ENCODE results near the gene LBHD2.
"Not testable (repeated sequence)": the region's sequence is repeated elsewhere in the genome, so short reads cannot be mapped to it uniquely, and the experiment has no call there.

LBHD2 gene

DNA sequence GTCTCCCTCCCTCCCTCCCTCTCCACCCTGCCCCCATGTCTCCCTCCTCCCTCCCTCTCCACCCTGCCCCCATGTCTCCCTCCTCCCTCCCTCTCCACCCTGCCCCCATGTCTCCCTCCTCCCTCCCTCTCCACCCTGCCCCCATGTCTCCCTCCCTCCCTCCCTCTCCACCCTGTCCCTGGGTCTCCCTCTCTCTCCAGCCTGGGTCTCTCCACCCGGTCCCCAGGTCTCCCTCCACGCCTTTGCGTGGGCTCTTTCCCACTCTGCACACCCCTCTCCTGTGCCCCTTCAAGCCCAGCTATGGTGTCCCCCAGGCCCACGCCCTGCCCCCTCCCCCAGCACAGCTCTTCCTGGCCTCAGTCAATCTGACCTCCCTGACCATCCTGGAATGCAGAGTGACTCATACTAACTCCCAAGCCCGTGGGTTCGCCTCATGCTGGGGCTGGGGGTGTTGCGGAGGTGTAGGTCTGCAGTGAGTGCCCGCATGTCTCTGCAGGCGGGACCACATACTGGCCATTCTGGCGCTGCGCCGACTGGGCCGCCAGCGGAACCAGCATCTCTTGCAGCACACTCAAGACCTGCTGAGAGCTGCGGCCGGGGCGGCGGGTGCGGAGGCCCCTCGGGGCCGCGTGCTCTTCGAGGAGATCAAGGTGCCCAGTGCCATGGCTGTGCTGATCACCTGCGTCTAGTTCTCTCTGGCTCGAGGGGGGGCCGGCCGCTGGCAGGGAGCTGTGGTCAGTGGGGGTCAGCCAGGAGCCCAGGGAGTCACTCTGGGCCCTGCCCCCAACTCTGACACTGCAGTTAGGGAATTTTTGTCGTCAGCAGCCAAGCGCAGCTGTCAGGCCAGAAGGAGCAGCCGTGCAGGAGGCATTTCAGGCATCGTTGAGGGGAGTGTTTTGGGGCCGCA is 25.8 kb downstream of the LBHD2 start:
- Histone ChIP-seq H3K9me3 (replicated peaks in 1 of 11) (no peaks in the 10 kb centered on the region), H4K20me1 (peaks cover 0 to 15% (median 0%) of the 10 kb centered on the region in 11 experiments; a peak in 6 of 22 replicates), H3K4me1 (peaks cover 71 to 85% (median 82%) of the 10 kb centered on the region in 10 experiments), H3K27me3 (peaks cover 2 to 8% (median 3%) of the 10 kb centered on the region in 11 experiments), H3K27ac (peak overlapping the region in 7 of 11 experiments; percentile 11 to 63 (median 25); a peak in 9 of 22 replicates), H3K4me2 (peak overlapping the region; percentile 60 to 92 (median 81); a peak in 21 of 22 replicates), H3K36me3 (no peaks in the 10 kb centered on the region), H3K9ac (peak overlapping the region in 4 of 11 experiments; percentile 0 to 35 (median 26); a peak in 2 of 22 replicates), H3K4me3 (no peak overlapping the region)
- no peak for TF ChIP-seq Cebpa-rat (IDR thresholded peaks at IDR 0.05)

DNA sequence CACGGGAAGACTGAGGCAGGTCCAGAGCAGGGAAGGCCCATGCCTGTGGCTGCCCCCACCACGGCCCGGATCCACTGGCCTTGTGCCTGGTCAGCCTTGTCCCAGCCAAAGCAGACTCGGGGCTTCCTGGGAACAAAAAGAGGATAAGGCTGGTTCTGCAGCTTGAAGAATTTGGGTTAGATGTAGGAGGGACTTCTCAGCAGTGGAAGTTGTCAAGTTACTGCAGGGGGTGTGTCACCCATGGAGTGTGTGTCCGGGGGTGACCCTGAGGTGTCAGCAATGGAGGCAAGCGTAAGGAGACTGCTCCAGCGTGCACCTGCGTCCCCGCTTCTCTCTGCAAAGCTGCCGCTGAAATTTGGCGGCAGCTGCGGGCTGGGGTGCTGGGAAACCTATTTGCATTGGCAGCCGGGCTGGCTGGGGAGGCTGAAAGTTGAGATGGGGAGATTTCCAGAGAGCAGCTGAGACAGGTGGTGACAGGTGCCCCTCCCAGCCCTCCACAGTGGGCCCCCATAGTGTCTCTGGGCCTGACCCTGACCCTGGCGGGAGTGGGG is 26.7 kb downstream of the LBHD2 start:
- peak overlapping the region; percentile 76 to 92 (median 81) for H3K4me2 ChIP-seq
- H3K9me3 ChIP-seq (replicated peaks in 1 of 11), result no peaks in the 10 kb centered on the region
- no peaks in the 10 kb centered on the region for H3K36me3 ChIP-seq
- 0 out of 22 replicates have a peak, but pooled peaks cover 0 to under 1% (median 0%) of the 10 kb centered on the region in 11 experiments for H3K27me3 ChIP-seq
- H3K4me1 ChIP-seq, result peaks cover 72 to 87% (median 84%) of the 10 kb centered on the region in 10 experiments
- peaks cover 0 to 9% (median 0%) of the 10 kb centered on the region in 11 experiments; a peak in 2 of 22 replicates for H4K20me1 ChIP-seq
- peak overlapping the region in 6 of 11 experiments; percentile 15 to 63 (median 36); a peak in 7 of 22 replicates for H3K27ac ChIP-seq
- H3K4me3 ChIP-seq, result no peak overlapping the region
- no peak for TF ChIP-seq Cebpa-rat (IDR thresholded peaks at IDR 0.05)
- H3K9ac ChIP-seq, result peak overlapping the region in 5 of 11 experiments; percentile 0 to 55 (median 34); a peak in 6 of 22 replicates

DNA sequence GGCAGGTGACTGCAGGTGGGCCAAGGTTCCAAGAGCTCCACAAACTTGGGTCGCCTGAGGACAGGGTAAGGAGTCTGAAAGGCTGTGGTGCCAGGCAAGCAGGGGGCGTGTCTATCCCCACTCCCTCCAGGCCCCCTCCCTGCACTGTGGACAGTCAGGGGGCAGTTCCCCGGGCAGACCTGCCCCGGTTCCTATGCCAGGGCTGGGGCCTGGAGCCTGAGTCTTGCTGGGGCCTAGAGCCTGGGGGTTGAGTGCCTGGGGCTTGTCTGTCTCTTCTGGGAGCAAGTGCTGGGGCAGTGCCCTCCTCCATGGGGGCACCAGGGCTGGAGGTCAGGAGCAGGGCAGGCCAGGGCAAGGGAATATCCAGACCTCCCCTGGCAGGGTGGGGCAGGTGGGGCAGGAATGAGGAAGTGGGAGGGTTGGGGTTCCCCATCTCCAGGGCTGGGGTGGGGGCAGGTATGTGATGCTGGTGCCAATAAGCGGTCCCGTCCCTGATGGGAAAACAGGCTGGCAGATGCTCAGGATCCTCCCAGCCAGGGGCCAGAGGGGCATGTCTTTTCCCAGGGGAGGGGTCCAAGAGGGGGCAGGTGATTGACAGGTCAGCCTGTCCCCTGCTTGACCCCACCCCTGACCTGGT is 27.3 kb downstream of the LBHD2 start:
- H3K9ac ChIP-seq, result peak overlapping the region in 7 of 11 experiments; percentile 2 to 57 (median 49); a peak in 8 of 22 replicates
- no peaks in the 10 kb centered on the region for H3K27me3 ChIP-seq
- H3K9me3 ChIP-seq (replicated peaks in 1 of 11), result no peaks in the 10 kb centered on the region
- peaks cover 76 to 87% (median 84%) of the 10 kb centered on the region in 10 experiments for H3K4me1 ChIP-seq
- TF ChIP-seq Cebpa-rat (IDR thresholded peaks at IDR 0.05), result no peak
- peak overlapping the region; percentile 76 to 92 (median 81) for H3K4me2 ChIP-seq
- peak overlapping the region in 6 of 11 experiments; percentile 30 to 63 (median 50); a peak in 8 of 22 replicates for H3K27ac ChIP-seq
- H3K36me3 ChIP-seq, result no peaks in the 10 kb centered on the region
- H3K4me3 ChIP-seq, result no peak overlapping the region
- H4K20me1 ChIP-seq, result peaks cover 0 to 6% (median 0%) of the 10 kb centered on the region in 11 experiments; a peak in 1 of 22 replicates

DNA sequence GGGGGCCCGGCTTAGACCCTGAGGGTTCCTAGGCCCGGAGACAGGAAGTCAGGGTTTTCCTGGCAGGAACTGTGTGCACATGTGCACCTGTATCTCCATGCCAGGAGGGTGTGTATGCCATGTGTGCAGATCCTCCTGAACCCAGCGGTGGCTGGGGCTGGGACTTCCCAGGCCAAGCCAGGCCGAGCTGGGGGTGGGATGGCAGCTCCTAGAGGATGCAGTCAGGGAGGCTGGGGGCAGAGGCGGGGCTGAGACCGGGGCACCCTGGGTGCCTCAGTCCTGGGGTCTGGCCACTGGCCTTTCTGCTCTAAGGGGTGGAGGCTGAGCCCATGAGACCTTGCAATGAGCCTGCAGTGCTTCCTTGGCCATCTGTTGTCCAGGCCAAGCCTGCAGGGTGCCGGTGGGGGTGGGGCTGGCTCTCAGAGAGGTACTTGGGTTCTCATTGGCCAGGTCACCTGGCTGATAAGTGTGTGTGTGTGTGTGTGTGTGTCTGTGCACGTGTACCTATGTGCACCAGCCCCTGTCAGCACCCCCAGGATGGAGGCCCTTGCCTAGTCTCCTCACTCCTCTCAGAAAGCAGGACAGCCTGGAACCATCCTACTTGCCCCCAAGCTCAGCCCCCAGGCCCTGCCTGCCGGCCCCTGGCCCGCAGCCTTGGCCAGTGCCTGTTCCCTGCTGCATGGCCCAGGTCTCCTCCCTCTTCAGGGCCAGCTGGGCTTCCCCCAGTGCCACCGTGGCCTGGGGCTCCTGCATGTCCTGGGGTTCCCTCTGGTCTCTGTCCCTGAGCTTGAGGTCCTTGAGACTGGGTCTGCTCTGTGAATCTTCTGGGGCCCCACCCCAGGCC is 28.6 kb downstream of the LBHD2 start:
- peak overlapping the region in 7 of 11 experiments; percentile 40 to 62 (median 49); a peak in 13 of 22 replicates for H3K27ac ChIP-seq
- H4K20me1 ChIP-seq, result no peaks in the 10 kb centered on the region
- peak overlapping the region; percentile 76 to 92 (median 81) for H3K4me2 ChIP-seq
- H3K9me3 ChIP-seq (replicated peaks in 1 of 11), result no peaks in the 10 kb centered on the region
- no peaks in the 10 kb centered on the region for H3K27me3 ChIP-seq
- no peaks in the 10 kb centered on the region for H3K36me3 ChIP-seq
- peaks cover 86 to 93% (median 91%) of the 10 kb centered on the region in 10 experiments for H3K4me1 ChIP-seq
- peak overlapping the region in 7 of 11 experiments; percentile 2 to 57 (median 46); a peak in 11 of 22 replicates for H3K9ac ChIP-seq
- H3K4me3 ChIP-seq, result no peak overlapping the region
- no peak for TF ChIP-seq Cebpa-rat (IDR thresholded peaks at IDR 0.05)

DNA sequence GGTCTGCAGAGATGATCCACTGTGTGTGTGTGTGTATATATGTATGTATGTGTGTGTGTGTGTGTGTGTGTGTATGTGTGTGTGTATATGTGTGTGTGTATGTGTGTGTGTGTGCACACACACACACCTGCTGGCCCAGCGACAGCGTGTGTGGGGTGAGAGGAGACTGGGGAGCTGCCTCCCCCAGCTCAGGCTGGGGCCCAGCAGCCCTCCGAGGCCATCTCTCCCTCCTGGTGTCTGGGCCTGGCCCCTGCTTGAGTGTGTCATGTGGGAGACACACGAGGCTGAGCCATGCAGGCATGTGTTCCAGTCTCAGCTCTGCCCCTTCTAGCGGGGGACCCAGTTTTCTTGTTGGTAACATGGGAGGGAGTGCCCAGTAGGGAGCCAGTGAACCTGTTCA is 29.3 kb downstream of the LBHD2 start:
- TF ChIP-seq Cebpa-rat (IDR thresholded peaks at IDR 0.05), result no peak
- H3K36me3 ChIP-seq, result no peaks in the 10 kb centered on the region
- H3K9me3 ChIP-seq (replicated peaks in 1 of 11), result no peaks in the 10 kb centered on the region
- H3K4me3 ChIP-seq, result no peak overlapping the region
- peak overlapping the region; percentile 76 to 92 (median 81) for H3K4me2 ChIP-seq
- no peaks in the 10 kb centered on the region for H3K27me3 ChIP-seq
- H4K20me1 ChIP-seq, result no peaks in the 10 kb centered on the region
- peak overlapping the region in 8 of 11 experiments; percentile 39 to 62 (median 44); a peak in 14 of 22 replicates for H3K27ac ChIP-seq
- H3K9ac ChIP-seq, result peak overlapping the region in 8 of 11 experiments; percentile 0 to 57 (median 36); a peak in 9 of 22 replicates
- H3K4me1 ChIP-seq, result peaks cover 89 to 94% (median 93%) of the 10 kb centered on the region in 10 experiments

DNA sequence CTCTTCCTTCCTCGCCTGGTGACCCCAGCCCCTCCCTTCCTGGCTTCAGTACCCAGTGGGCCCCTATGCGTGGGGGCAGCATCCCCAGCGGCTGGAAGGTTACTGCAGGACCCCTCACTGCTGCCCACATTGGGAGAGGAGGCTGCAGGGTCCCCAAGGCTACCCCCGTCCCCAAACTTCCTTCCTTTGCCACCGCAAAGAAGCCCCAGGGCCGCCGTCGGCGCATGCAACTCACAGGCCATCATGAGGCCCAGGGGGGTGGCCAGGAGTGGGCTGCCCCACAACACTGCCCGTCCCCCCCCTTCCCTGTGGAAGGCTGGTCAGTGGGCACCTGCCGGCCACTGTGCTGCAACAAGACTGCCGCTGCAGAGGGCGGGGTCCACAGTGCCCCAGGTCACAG is 29.8 kb downstream of the LBHD2 start:
- Histone ChIP-seq H4K20me1 (no peaks in the 10 kb centered on the region), H3K27me3 (no peaks in the 10 kb centered on the region), H3K9me3 (replicated peaks in 1 of 11) (no peaks in the 10 kb centered on the region), H3K4me3 (no peak overlapping the region), H3K27ac (peak overlapping the region in 8 of 11 experiments; percentile 39 to 62 (median 44); a peak in 16 of 22 replicates), H3K9ac (peak overlapping the region in 8 of 11 experiments; percentile 0 to 56 (median 36); a peak in 9 of 22 replicates), H3K4me1 (peaks cover 89 to 94% (median 93%) of the 10 kb centered on the region in 10 experiments), H3K4me2 (peak overlapping the region; percentile 76 to 92 (median 81)), H3K36me3 (no peaks in the 10 kb centered on the region)
- TF ChIP-seq Cebpa-rat (IDR thresholded peaks at IDR 0.05), result no peak

DNA sequence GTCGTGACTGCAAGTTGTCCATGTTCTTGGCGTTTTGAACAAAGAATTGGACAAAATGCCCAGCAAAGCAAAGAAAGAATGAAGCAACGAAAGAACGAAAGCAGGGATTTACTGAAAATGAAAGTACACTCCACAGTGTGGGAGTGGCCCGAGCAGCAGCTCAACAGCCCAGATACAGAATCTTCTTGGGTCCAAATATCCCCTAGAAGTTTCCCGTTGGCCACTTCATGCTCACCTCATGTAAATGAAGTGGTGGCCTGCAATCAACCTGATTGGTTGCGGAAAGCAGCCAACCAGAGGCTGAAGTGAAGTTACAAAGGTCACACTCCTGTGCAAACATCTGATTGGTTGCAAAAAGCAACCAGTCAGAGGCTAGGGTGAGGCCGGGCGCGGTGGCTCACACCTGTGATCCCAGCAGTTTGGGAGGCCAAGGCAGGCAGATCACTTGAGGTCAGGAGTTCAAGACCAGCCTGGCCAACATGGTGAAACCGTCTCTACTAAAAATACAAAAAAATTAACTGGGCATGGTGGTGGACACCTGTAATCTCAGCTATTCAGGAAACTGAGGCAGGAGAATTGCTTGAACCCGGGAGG is 31.2 kb downstream of the LBHD2 start:
- H4K20me1 ChIP-seq; H3K27me3 ChIP-seq; H3K36me3 ChIP-seq; H3K9me3 ChIP-seq (replicated peaks in 1 of 11): not testable (repeated sequence)
- Histone ChIP-seq H3K27ac (peak overlapping the region in 8 of 11 experiments; percentile 7 to 62 (median 45); a peak in 12 of 22 replicates), H3K4me1 (peaks cover 95 to 100% (median 99%) of the 10 kb centered on the region in 10 experiments), H3K4me2 (peak overlapping the region; percentile 76 to 92 (median 81)), H3K4me3 (0 out of 20 replicates have a peak overlapping the region, but pooled peaks of 1 of the 10 experiments have one; percentile 4), H3K9ac (peak overlapping the region in 5 of 11 experiments; percentile 8 to 39 (median 35); a peak in 6 of 22 replicates)

Data from BLaER1 treated with 17β-estradiol and CSF1 and Interleukin-3, amounts not matched to agents 10 nM and 100 nM (cell line).